SU-DHL-6 (cell line): Measurements from ENCODE around the gene LHFPL3.

Experiments used
- EZH2phosphoT487 ChIP-seq: fragments of 200-600 bp; sonication (generic), shearing (Covaris generic); conservative IDR thresholded peaks from 2 replicates; pipeline ENCODE4 v1.6.1; 2018; ENCODE audit warnings: mild to moderate bottlenecking, antibody characterized with exemption, low read length, moderate library complexity, mixed read lengths
- TF ChIP-seq, protein P1 (sequence below): fragments of 200-600 bp; sonication (generic); IDR thresholded peaks from one replicate; pipeline ENCODE4 v1.5.1; 2017; ENCODE audit warnings: antibody characterized with exemption, mild to moderate bottlenecking, low read length, moderate library complexity; ENCODE audit not compliant: insufficient read depth, poor library complexity, severe bottlenecking

DNA sequence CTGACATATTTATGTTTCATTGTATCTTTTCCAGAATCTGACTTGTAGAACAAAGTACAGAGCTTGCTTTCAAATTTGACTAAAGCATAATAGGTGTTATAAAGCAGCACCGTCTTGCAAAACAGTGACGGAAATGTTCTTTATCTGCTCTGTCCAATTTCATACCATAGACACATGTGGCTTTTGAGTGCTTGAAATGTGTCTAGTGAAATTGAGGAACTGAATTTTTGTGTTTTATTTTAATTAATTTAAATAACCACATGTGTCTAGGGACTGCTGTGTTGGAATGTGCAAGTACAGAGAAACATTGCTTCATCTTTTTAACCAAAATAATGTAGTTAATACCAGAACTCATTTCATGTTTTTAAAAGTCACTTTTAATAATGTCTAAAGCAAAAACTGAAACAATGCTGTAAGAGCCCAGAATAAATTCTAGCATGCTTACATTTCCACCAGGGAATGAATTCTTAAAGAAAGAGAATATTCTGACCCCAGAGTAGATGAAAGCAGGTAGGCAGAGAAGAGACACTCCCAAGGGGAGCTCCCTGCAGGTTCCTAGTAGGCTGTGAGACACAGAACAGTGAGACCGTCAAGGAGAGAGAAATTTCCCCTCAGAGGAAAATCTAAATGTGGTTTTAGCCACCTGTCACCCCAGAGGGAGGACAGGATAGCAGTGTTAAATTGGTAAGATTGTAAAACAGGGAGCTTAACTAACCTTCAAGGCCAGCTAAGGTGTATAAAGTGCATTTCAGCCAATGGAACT, 510.3 kb downstream of the LHFPL3 start:
- TF ChIP-seq, protein P1, sequence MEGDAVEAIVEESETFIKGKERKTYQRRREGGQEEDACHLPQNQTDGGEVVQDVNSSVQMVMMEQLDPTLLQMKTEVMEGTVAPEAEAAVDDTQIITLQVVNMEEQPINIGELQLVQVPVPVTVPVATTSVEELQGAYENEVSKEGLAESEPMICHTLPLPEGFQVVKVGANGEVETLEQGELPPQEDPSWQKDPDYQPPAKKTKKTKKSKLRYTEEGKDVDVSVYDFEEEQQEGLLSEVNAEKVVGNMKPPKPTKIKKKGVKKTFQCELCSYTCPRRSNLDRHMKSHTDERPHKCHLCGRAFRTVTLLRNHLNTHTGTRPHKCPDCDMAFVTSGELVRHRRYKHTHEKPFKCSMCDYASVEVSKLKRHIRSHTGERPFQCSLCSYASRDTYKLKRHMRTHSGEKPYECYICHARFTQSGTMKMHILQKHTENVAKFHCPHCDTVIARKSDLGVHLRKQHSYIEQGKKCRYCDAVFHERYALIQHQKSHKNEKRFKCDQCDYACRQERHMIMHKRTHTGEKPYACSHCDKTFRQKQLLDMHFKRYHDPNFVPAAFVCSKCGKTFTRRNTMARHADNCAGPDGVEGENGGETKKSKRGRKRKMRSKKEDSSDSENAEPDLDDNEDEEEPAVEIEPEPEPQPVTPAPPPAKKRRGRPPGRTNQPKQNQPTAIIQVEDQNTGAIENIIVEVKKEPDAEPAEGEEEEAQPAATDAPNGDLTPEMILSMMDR = no peak
- no peak for TF ChIP-seq EZH2phosphoT487
